CD4-positive, alpha-beta T cell treated with Interleukin-17A for 1 hour (primary cell): ENCODE results near the gene RSPO1.

ENCODE experiments used
- DNase-seq: peaks from one replicate; pipeline ENCODE4 v3.0.0-alpha.2; 2020

The RSPO1 gene

GRCh38 chr1:37656026-37656425, 21.3 kb upstream of the RSPO1 start:
- no peak for DNase-seq

- DNase-seq, result no peak
Observed at GRCh38 chr1:37655274-37655673, 20.6 kb upstream of the RSPO1 start.

- no peak for DNase-seq
Observed at GRCh38 chr1:37653906-37654305, 19.2 kb upstream of the RSPO1 start.

GRCh38 chr1:37652976-37653375, 18.3 kb upstream of the RSPO1 start:
- no peak for DNase-seq

- no peak for DNase-seq
Observed at GRCh38 chr1:37651803-37652202, 17.1 kb upstream of the RSPO1 start.

- DNase-seq, result no peak
Observed at GRCh38 chr1:37650721-37651120, 16.0 kb upstream of the RSPO1 start.

GRCh38 chr1:37650173-37650572, 15.5 kb upstream of the RSPO1 start:
- DNase-seq, result no peak

- no peak for DNase-seq
Observed at GRCh38 chr1:37647281-37647680, 12.6 kb upstream of the RSPO1 start.

- DNase-seq, result no peak
Observed at GRCh38 chr1:37641059-37641458, 6.4 kb upstream of the RSPO1 start.

- DNase-seq, result no peak
Observed at GRCh38 chr1:37636435-37636834, 1.7 kb upstream of the RSPO1 start.

- DNase-seq, result no peak
Observed at GRCh38 chr1:37634992-37635902, 555 bp upstream of the RSPO1 start.

GRCh38 chr1:37633938-37634243, 801 bp downstream of the RSPO1 start:
- DNase-seq, result no peak

- DNase-seq, result no peak
Observed at GRCh38 chr1:37633040-37633937, 1.4 kb downstream of the RSPO1 start.

GRCh38 chr1:37631036-37631435, 3.7 kb downstream of the RSPO1 start:
- DNase-seq, result no peak

- DNase-seq, result no peak
Observed at GRCh38 chr1:37630426-37631028, 4.2 kb downstream of the RSPO1 start.

- DNase-seq, result no peak
Observed at GRCh38 chr1:37629726-37630425, 4.8 kb downstream of the RSPO1 start.

- no peak for DNase-seq
Observed at GRCh38 chr1:37629008-37629407, 5.7 kb downstream of the RSPO1 start.

GRCh38 chr1:37628026-37628556, 6.6 kb downstream of the RSPO1 start:
- no peak for DNase-seq

GRCh38 chr1:37622131-37622530, 12.6 kb downstream of the RSPO1 start:
- DNase-seq, result no peak

- no peak for DNase-seq
Observed at GRCh38 chr1:37621326-37621870, 13.3 kb downstream of the RSPO1 start.

GRCh38 chr1:37620707-37621106, 14.0 kb downstream of the RSPO1 start:
- DNase-seq, result no peak

GRCh38 chr1:37616330-37616729, 18.4 kb downstream of the RSPO1 start:
- DNase-seq, result no peak
